WTC11 (cell line): ENCODE results near the gene CELF2. TPM values are rescaled to one million over a fixed set of nuclear protein-coding genes. Genes with fewer than 3 reads are reported as not detected.

Experiments used
- ATAC-seq: fragments of 200-7000 bp; cut with Tn5 transposase; 2 replicates; pipeline ENCODE4 v1.10.0; 2021; ENCODE audit warnings: mild to moderate bottlenecking, moderate library complexity
- CTCF ChIA-PET: fragments of 300-600 bp; sonication (Branson Sonifier 250); formaldehyde crosslinking; loops from one replicate; lab custom pipeline; 2021; ENCODE audit warnings: antibody characterized with exemption; lab: Charles Lee
- POLR2A ChIA-PET: fragments of 350-600 bp; sonication (Branson Sonifier 250); formaldehyde crosslinking; loops from one replicate; lab custom pipeline; 2021; ENCODE audit warnings: antibody characterized with exemption; lab: Charles Lee
- DNase-seq: peaks from one replicate; pipeline ENCODE4 v3.0.0; 2021; ENCODE audit warnings: low spot score
- H3K27ac Mint-ChIP-seq: 2 replicates; pipeline ENCODE4 v1.8.0; 2021; ENCODE audit warnings: mixed read lengths
- H3K27me3 Mint-ChIP-seq: 2 replicates; pipeline ENCODE4 v1.8.0; 2021; ENCODE audit warnings: low read depth, mild to moderate bottlenecking, moderate library complexity, mixed read lengths
- H3K36me3 Mint-ChIP-seq: 2 replicates; pipeline ENCODE4 v1.8.0; 2021; ENCODE audit warnings: mixed read lengths
- H3K4me1 Mint-ChIP-seq: 2 replicates; pipeline ENCODE4 v1.8.0; 2022; ENCODE audit warnings: mixed read lengths
- H3K4me3 Mint-ChIP-seq: 2 replicates; pipeline ENCODE4 v1.8.0; 2021; ENCODE audit warnings: mild to moderate bottlenecking, moderate library complexity, mixed read lengths
- H3K9me3 Mint-ChIP-seq: 2 replicates; pipeline ENCODE4 v1.8.0; 2021; ENCODE audit warnings: mixed read lengths
- ESRRA ChIP-seq: sonication (generic); formaldehyde crosslinking; IDR thresholded peaks from 2 replicates; pipeline ENCODE4 v1.8.1; 2022; ENCODE audit warnings: mild to moderate bottlenecking, missing genetic modification reagents, borderline replicate concordance
- FOXJ3 ChIP-seq: sonication (generic); formaldehyde crosslinking; IDR thresholded peaks from 2 replicates; pipeline ENCODE4 v1.9.0; 2021; ENCODE audit warnings: missing genetic modification reagents, mild to moderate bottlenecking, borderline replicate concordance
- NFATC4 ChIP-seq: fragments of 250-450 bp; sonication (Bioruptor Pico); IDR thresholded peaks from 2 replicates; pipeline ENCODE4 v1.9.0; 2021; ENCODE audit warnings: mild to moderate bottlenecking
- OVOL2 ChIP-seq: fragments of 250-450 bp; sonication (Bioruptor Pico); IDR thresholded peaks from 2 replicates; pipeline ENCODE4 v1.9.0; 2021; ENCODE audit warnings: mild to moderate bottlenecking, borderline replicate concordance
- SMAD4 ChIP-seq: sonication (generic); formaldehyde crosslinking; IDR thresholded peaks from 2 replicates; pipeline ENCODE4 v1.8.0; 2022; ENCODE audit warnings: mild to moderate bottlenecking, missing genetic modification reagents
- SP1 ChIP-seq: sonication (generic); formaldehyde crosslinking; conservative IDR thresholded peaks from 2 replicates; pipeline ENCODE4 v1.8.1; 2022; ENCODE audit warnings: missing genetic modification reagents
- TCF7 ChIP-seq: sonication (generic); formaldehyde crosslinking; IDR thresholded peaks from 2 replicates; pipeline ENCODE4 v1.8.0; 2022; ENCODE audit warnings: mild to moderate bottlenecking, low read depth, missing genetic modification reagents, moderate library complexity
- USF1 ChIP-seq: sonication (generic); formaldehyde crosslinking; IDR thresholded peaks from 2 replicates; pipeline ENCODE4 v1.8.0; 2022; ENCODE audit warnings: mild to moderate bottlenecking, missing genetic modification reagents
- ZNF138 ChIP-seq: sonication (generic); formaldehyde crosslinking; conservative IDR thresholded peaks from 2 replicates; pipeline ENCODE4 v1.8.1; 2022; ENCODE audit warnings: mild to moderate bottlenecking, moderate library complexity, missing genetic modification reagents
- ZNF232 ChIP-seq: sonication (generic); formaldehyde crosslinking; IDR thresholded peaks from 2 replicates; pipeline ENCODE4 v1.8.0; 2022; ENCODE audit warnings: mild to moderate bottlenecking, missing genetic modification reagents
- total RNA-seq: library from RNA; stranded (reverse); gene quantifications from 3 replicates; pipeline ENCODE4 v1.2.3, GENCODE V29; 2021
- TF ChIP-seq, protein P1 (sequence below): sonication (generic); formaldehyde crosslinking; IDR thresholded peaks from 2 replicates; pipeline ENCODE4 v1.8.0; 2022; ENCODE audit warnings: mild to moderate bottlenecking, missing genetic modification reagents
- TF ChIP-seq, protein P2 (sequence below): fragments of 200-600 bp; IDR thresholded peaks from 2 replicates; pipeline ENCODE4 v1.8.0; 2022; ENCODE audit warnings: antibody characterized with exemption
- TF ChIP-seq, protein P3 (sequence below): sonication (generic); formaldehyde crosslinking; IDR thresholded peaks from 2 replicates; pipeline ENCODE4 v1.8.1; 2023; ENCODE audit warnings: mild to moderate bottlenecking, moderate library complexity, missing genetic modification reagents
- TF ChIP-seq, protein P4 (sequence below): fragments of 250-450 bp; sonication (Bioruptor Pico); conservative IDR thresholded peaks from 2 replicates; pipeline ENCODE4 v1.9.0; 2021; ENCODE audit warnings: mild to moderate bottlenecking
- TF ChIP-seq, protein P5 (sequence below): sonication (generic); formaldehyde crosslinking; conservative IDR thresholded peaks from 2 replicates; pipeline ENCODE4 v1.8.1; 2022; ENCODE audit warnings: mild to moderate bottlenecking, missing genetic modification reagents
- TF ChIP-seq, protein P6 (sequence below): sonication (generic); formaldehyde crosslinking; IDR thresholded peaks from 2 replicates; pipeline ENCODE4 v1.8.1; 2022; ENCODE audit warnings: low read depth, mild to moderate bottlenecking, moderate library complexity, missing genetic modification reagents, borderline replicate concordance
- TF ChIP-seq, protein P7 (sequence below): sonication (generic); formaldehyde crosslinking; IDR thresholded peaks from 2 replicates; pipeline ENCODE4 v1.8.0; 2022; ENCODE audit warnings: mild to moderate bottlenecking, missing genetic modification reagents
- TF ChIP-seq, protein P8 (sequence below): sonication (generic); formaldehyde crosslinking; IDR thresholded peaks from 2 replicates; pipeline ENCODE4 v1.8.1; 2023; ENCODE audit warnings: mild to moderate bottlenecking, missing genetic modification reagents, moderate library complexity

Gene CELF2
- total RNA-seq, 1 experiment from 2014 or later = 24.6 TPM

GRCh38 chr10:11245095-11245479, 227.4 kb downstream of the CELF2 start:
- ChIA-PET POLR2A (no interaction called here), CTCF (no interaction called here)
- Mint-ChIP-seq H3K9me3 (no peaks in the 10 kb centered on the region), H3K36me3 (no peaks in the 10 kb centered on the region), H3K27ac (no peak overlapping the region), H3K27me3 (no peaks in the 10 kb centered on the region), H3K4me1 (peaks cover 22% of the 10 kb centered on the region), H3K4me3 (no peak overlapping the region)
- no peak for TF ChIP-seq TCF7 (CRISPR knock-in tag)
- TF ChIP-seq USF1 (CRISPR knock-in tag) = no peak
- no peak for TF ChIP-seq NFATC4 (CRISPR knock-in tag)
- TF ChIP-seq, protein P1, sequence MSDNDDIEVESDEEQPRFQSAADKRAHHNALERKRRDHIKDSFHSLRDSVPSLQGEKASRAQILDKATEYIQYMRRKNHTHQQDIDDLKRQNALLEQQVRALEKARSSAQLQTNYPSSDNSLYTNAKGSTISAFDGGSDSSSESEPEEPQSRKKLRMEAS (CRISPR knock-in tag) = no peak
- TF ChIP-seq ZNF138 = no peak
- TF ChIP-seq, protein P2, sequence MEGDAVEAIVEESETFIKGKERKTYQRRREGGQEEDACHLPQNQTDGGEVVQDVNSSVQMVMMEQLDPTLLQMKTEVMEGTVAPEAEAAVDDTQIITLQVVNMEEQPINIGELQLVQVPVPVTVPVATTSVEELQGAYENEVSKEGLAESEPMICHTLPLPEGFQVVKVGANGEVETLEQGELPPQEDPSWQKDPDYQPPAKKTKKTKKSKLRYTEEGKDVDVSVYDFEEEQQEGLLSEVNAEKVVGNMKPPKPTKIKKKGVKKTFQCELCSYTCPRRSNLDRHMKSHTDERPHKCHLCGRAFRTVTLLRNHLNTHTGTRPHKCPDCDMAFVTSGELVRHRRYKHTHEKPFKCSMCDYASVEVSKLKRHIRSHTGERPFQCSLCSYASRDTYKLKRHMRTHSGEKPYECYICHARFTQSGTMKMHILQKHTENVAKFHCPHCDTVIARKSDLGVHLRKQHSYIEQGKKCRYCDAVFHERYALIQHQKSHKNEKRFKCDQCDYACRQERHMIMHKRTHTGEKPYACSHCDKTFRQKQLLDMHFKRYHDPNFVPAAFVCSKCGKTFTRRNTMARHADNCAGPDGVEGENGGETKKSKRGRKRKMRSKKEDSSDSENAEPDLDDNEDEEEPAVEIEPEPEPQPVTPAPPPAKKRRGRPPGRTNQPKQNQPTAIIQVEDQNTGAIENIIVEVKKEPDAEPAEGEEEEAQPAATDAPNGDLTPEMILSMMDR = no peak
- no peak for TF ChIP-seq SP1 (CRISPR knock-in tag)
- TF ChIP-seq, protein P3, sequence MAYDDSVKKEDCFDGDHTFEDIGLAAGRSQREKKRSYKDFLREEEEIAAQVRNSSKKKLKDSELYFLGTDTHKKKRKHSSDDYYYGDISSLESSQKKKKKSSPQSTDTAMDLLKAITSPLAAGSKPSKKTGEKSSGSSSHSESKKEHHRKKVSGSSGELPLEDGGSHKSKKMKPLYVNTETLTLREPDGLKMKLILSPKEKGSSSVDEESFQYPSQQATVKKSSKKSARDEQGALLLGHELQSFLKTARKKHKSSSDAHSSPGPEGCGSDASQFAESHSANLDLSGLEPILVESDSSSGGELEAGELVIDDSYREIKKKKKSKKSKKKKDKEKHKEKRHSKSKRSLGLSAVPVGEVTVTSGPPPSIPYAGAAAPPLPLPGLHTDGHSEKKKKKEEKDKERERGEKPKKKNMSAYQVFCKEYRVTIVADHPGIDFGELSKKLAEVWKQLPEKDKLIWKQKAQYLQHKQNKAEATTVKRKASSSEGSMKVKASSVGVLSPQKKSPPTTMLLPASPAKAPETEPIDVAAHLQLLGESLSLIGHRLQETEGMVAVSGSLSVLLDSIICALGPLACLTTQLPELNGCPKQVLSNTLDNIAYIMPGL (CRISPR knock-in tag) = no peak
- TF ChIP-seq, protein P4, sequence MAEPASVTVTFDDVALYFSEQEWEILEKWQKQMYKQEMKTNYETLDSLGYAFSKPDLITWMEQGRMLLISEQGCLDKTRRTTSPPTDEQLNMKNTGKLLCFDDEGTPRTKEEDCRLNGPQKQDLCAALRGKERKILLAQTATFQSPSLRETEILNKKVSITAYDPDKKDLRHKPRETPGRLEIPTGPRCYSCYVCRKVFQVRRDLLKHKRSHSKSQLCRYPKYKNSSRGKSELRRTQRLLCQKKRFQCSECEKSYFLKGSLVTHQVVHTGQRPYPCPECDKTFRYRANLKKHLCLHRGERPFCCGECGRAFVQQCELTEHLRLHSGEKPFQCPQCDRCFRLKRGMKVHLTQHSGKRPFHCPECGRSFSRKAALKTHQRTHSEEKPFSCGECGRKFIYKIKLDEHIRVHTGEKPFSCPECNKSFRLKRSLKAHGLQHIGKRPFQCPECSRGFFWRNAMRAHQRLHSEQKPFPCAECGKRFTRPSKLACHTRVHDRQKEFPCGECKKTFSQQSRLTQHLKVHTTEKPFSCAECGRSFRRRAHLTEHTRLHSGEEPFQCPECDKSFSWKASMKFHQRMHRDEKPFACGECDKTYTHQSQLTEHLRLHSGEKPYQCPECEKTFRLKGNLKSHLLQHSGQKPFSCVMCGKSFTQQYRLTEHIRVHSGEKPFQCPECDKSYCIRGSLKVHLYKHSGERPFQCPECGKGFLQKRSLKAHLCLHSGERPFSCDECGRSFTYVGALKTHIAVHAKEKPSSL (CRISPR knock-in tag) = no peak
- TF ChIP-seq OVOL2 (CRISPR knock-in tag) = no peak
- TF ChIP-seq SMAD4 = no peak
- TF ChIP-seq, protein P5, sequence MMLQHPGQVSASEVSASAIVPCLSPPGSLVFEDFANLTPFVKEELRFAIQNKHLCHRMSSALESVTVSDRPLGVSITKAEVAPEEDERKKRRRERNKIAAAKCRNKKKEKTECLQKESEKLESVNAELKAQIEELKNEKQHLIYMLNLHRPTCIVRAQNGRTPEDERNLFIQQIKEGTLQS (CRISPR knock-in tag) = no peak
- TF ChIP-seq, protein P6, sequence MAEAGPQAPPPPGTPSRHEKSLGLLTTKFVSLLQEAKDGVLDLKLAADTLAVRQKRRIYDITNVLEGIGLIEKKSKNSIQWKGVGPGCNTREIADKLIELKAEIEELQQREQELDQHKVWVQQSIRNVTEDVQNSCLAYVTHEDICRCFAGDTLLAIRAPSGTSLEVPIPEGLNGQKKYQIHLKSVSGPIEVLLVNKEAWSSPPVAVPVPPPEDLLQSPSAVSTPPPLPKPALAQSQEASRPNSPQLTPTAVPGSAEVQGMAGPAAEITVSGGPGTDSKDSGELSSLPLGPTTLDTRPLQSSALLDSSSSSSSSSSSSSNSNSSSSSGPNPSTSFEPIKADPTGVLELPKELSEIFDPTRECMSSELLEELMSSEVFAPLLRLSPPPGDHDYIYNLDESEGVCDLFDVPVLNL (CRISPR knock-in tag) = no peak
- TF ChIP-seq, protein P7, sequence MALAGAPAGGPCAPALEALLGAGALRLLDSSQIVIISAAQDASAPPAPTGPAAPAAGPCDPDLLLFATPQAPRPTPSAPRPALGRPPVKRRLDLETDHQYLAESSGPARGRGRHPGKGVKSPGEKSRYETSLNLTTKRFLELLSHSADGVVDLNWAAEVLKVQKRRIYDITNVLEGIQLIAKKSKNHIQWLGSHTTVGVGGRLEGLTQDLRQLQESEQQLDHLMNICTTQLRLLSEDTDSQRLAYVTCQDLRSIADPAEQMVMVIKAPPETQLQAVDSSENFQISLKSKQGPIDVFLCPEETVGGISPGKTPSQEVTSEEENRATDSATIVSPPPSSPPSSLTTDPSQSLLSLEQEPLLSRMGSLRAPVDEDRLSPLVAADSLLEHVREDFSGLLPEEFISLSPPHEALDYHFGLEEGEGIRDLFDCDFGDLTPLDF = no peak
- no peak for TF ChIP-seq ESRRA (CRISPR knock-in tag)
- TF ChIP-seq FOXJ3 (CRISPR knock-in tag) = no peak
- no peak for TF ChIP-seq ZNF232
- TF ChIP-seq, protein P8, sequence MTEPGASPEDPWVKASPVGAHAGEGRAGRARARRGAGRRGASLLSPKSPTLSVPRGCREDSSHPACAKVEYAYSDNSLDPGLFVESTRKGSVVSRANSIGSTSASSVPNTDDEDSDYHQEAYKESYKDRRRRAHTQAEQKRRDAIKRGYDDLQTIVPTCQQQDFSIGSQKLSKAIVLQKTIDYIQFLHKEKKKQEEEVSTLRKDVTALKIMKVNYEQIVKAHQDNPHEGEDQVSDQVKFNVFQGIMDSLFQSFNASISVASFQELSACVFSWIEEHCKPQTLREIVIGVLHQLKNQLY (CRISPR knock-in tag) = no peak
- no peak for DNase-seq
- no peak for ATAC-seq
